ENCODE results near the gene LRRC4. TPM values are rescaled to one million over a fixed set of nuclear protein-coding genes. Genes with fewer than 3 reads are reported as not detected.
A peak's percentile ranks its signal among the peaks of the same experiment; 100 is the strongest.

Gene LRRC4
- total and polyA plus RNA-seq, 7 experiments from 2014 or later = 0.14 to 5.7 (median 0.82) TPM; not detected in 2

- intact Hi-C loops (cut with micrococcal nuclease) = loop anchor here (1.0 to 10.0 kb wide), 6 partner anchors 72 to 383 kb away; partner anchors contain the start of gene SND1 (in 1 of the 2)
- H3K27ac ChIP-seq (ENCODE audit: low read depth, low read length) = no peak overlapping the region
- Mint-ChIP-seq H3K4me1 (peaks cover 4 to 18% (median 8%) of the 10 kb centered on the region in 7 donors), H3K36me3 (peaks cover 0 to 2% (median 0%) of the 10 kb centered on the region in 5 donors), H3K4me3 (no peak overlapping the region), H3K27me3 (peaks cover 0 to 27% (median 0%) of the 10 kb centered on the region in 5 donors), H3K9me3 (no peaks in the 10 kb centered on the region), H3K27ac (peak overlapping the region in 1 of 9 donors; percentile 8)
- no peaks in the 10 kb centered on the region for H3K9me3 ChIP-seq (ENCODE audit: control insufficient read depth in 2 of 3, low read length in 3 of 3)
- DNase-seq (no peak), ATAC-seq (no peak)
- ChIA-PET POLR2A (interaction anchor here (1.0 kb wide), 1 partner anchor 10 kb away, joined by 3 read pairs; no protein-coding TSS in a partner anchor), CTCF (no interaction called here)
- no peaks in the 10 kb centered on the region for H3K36me3 ChIP-seq (ENCODE audit: control insufficient read depth in 2 of 3, insufficient read depth in 3 of 3, low read length in 3 of 3)
- H3K27me3 ChIP-seq (ENCODE audit: control insufficient read depth in 2 of 2, insufficient read depth in 2 of 2, low read length in 2 of 2) = no peaks in the 10 kb centered on the region
- H3K4me3 ChIP-seq (ENCODE audit: low read length) = no peak overlapping the region
- no peaks in the 10 kb centered on the region for H3K4me1 ChIP-seq (ENCODE audit: control insufficient read depth in 2 of 2, insufficient read depth in 2 of 2, low read length in 2 of 2)
These were observed 3.6 kb upstream of the LRRC4 start for GRCh38 chr7:128034825-128035224.

DNA sequence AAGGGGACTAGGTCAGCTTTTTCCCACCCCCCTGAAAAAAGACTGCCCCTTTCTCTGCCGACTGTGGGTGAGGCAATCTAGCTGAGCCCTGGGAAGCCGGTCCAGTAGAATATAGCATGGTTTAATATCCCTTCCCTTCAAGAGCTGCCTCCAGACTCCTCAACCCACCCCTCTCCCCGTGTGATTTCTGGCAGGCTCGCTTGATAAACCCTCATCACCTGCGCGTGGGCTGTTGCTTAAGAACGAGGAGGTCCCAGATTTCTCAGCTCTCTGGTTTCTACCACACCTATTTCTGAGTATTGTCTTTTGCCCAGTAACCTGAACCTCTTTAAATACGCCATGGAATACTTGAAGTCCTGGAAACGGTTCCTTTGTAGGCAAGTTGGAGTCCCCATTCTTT lies 2.0 kb upstream of the LRRC4 start:
- Histone ChIP-seq H3K4me3 (ENCODE audit: low read length) (no peak overlapping the region), H3K4me1 (ENCODE audit: control insufficient read depth in 2 of 2, insufficient read depth in 2 of 2, low read length in 2 of 2) (no peaks in the 10 kb centered on the region), H3K27ac (ENCODE audit: low read depth, low read length) (no peak overlapping the region), H3K27me3 (ENCODE audit: control insufficient read depth in 2 of 2, insufficient read depth in 2 of 2, low read length in 2 of 2) (no peaks in the 10 kb centered on the region), H3K36me3 (ENCODE audit: control insufficient read depth in 2 of 3, insufficient read depth in 3 of 3, low read length in 3 of 3) (peaks cover 0 to 7% (median 0%) of the 10 kb centered on the region in 3 experiments), H3K9me3 (ENCODE audit: control insufficient read depth in 2 of 3, low read length in 3 of 3) (no peaks in the 10 kb centered on the region)
- H3K27me3 Mint-ChIP-seq = peaks cover 0 to 34% (median 7%) of the 10 kb centered on the region in 5 donors
- peaks cover 5 to 24% (median 17%) of the 10 kb centered on the region in 7 donors for H3K4me1 Mint-ChIP-seq
- H3K27ac Mint-ChIP-seq = peak overlapping the region in 1 of 9 donors; percentile 47
- no peak for DNase-seq
- peaks cover 8 to 13% (median 10%) of the 10 kb centered on the region in 5 donors for H3K36me3 Mint-ChIP-seq
- ChIA-PET POLR2A (no interaction called here), CTCF (interaction anchor here (0.7 kb wide), 1 partner anchor 220 kb away, joined by 3 read pairs; no protein-coding TSS in a partner anchor)
- peak overlapping the region; percentile 40 to 92 (median 68) for H3K4me3 Mint-ChIP-seq
- no peak for ATAC-seq
- no peaks in the 10 kb centered on the region for H3K9me3 Mint-ChIP-seq
- intact Hi-C loops (cut with micrococcal nuclease) = loop anchor here (5.0 to 10.0 kb wide), 4 partner anchors 74 to 381 kb away; partner anchors contain the start of gene SND1 (in 1 of the 2)

DNA sequence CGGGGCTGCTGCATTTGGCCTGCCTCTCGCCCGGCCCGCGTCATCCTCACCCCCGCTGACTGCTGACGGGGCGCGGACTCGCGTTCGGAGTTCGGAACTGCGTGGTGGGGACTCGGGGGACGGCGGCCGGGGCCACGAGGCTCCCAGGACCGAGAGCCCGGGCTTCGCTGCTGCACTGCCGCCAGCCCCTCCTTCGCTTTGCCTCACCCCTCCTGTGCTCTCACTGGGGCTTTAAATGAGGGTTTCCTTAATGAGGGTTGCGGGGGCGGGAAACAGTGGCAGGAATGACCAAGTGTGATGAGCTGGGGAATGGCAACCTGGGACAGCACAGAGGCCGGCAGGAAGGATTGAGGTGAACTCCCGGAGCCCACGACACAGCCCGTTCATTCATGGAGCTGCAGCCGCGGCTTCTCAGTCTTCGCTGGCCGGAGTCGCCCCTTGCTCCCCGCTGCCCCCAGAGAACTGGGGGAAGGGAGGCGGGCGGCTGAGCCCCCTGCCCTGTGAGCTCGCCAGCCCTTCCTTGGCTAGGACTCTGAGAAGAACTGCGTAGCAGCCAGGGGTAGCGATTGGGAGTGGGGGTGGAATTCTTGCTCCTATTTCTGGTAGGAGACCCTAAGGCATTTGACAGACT lies 1.5 kb upstream of the LRRC4 start:
- Histone ChIP-seq H3K4me3 (ENCODE audit: low read length) (no peak overlapping the region), H3K36me3 (ENCODE audit: control insufficient read depth in 2 of 3, insufficient read depth in 3 of 3, low read length in 3 of 3) (peaks cover 0 to 7% (median 0%) of the 10 kb centered on the region in 3 experiments), H3K27me3 (ENCODE audit: control insufficient read depth in 2 of 2, insufficient read depth in 2 of 2, low read length in 2 of 2) (no peaks in the 10 kb centered on the region), H3K4me1 (ENCODE audit: control insufficient read depth in 2 of 2, insufficient read depth in 2 of 2, low read length in 2 of 2) (no peaks in the 10 kb centered on the region), H3K27ac (ENCODE audit: low read depth, low read length) (no peak overlapping the region), H3K9me3 (ENCODE audit: control insufficient read depth in 2 of 3, low read length in 3 of 3) (no peaks in the 10 kb centered on the region)
- Mint-ChIP-seq H3K27ac (no peak overlapping the region), H3K4me3 (peak overlapping the region in 9 of 10 donors; percentile 59 to 92 (median 69)), H3K9me3 (no peaks in the 10 kb centered on the region), H3K36me3 (peaks cover 8 to 13% (median 10%) of the 10 kb centered on the region in 5 donors), H3K4me1 (peaks cover 5 to 29% (median 17%) of the 10 kb centered on the region in 7 donors), H3K27me3 (peaks cover 0 to 34% (median 7%) of the 10 kb centered on the region in 5 donors)
- ChIA-PET CTCF (interaction anchor here (0.7 kb wide), 1 partner anchor 220 kb away, joined by 3 read pairs; no protein-coding TSS in a partner anchor), POLR2A (no interaction called here)
- intact Hi-C loops (cut with micrococcal nuclease) = loop anchor here (5.0 to 10.0 kb wide), 4 partner anchors 75 to 380 kb away; partner anchors contain the start of gene SND1 (in 1 of the 2)
- ATAC-seq (no peak), DNase-seq (peak in 4 of 9 donors; percentile 18 to 23 (median 18))

DNA sequence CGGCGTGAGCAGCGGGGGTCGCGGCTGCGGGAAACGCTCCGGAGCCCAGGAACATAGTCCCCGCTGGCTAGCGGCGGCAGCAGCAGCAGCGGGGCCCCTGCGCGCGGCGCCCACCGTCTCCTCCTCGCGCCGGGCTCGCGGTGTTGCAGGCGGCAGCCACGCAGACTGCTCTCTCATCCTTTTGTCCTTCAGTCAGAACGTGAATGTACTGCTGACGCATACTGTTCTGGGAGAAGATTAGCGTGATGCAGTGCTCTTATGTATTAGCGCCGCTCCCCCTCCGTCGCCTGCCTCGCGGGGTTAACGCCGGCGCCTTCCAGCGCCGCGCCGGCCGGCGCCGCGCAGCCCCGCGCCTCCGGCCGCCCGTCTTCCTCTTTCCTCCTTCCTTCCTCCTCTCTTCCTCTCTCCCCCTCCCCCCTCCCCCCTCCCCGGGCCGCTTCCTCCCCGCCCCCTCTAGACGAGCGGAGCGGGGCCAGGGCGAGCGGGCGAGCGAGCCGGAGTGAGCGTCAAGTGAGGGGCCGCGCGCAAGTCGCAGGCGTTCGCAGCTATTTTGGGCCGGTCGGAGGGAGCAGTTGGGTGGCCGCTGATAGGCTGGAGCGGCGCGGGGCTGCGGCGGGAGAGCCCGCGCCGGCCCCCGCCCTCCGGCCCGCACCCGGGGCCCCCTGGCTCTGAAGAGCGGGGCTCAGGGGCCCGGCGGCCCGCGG lies 816 bp upstream of the LRRC4 start:
- ChIA-PET POLR2A (no interaction called here), CTCF (interaction anchor here (0.8 kb wide), 1 partner anchor 77 kb away, joined by 3 read pairs; no protein-coding TSS in a partner anchor)
- Histone ChIP-seq H3K4me1 (ENCODE audit: control insufficient read depth in 2 of 2, insufficient read depth in 2 of 2, low read length in 2 of 2) (no peaks in the 10 kb centered on the region), H3K27ac (ENCODE audit: low read depth, low read length) (no peak overlapping the region), H3K9me3 (ENCODE audit: control insufficient read depth in 2 of 3, low read length in 3 of 3) (no peaks in the 10 kb centered on the region), H3K4me3 (ENCODE audit: low read length) (peak overlapping the region; percentile 61), H3K27me3 (ENCODE audit: control insufficient read depth in 2 of 2, insufficient read depth in 2 of 2, low read length in 2 of 2) (no peaks in the 10 kb centered on the region), H3K36me3 (ENCODE audit: control insufficient read depth in 2 of 3, insufficient read depth in 3 of 3, low read length in 3 of 3) (peaks cover 0 to 7% (median 0%) of the 10 kb centered on the region in 3 experiments)
- H3K4me1 Mint-ChIP-seq = peaks cover 6 to 36% (median 23%) of the 10 kb centered on the region in 7 donors
- DNase-seq (peak; percentile 29 to 63 (median 53)), ATAC-seq (peak; percentile 92)
- H3K27ac Mint-ChIP-seq = peak overlapping the region in 3 of 9 donors; percentile 74 to 76 (median 74)
- peaks cover 0 to 34% (median 7%) of the 10 kb centered on the region in 5 donors for H3K27me3 Mint-ChIP-seq
- intact Hi-C loops (cut with micrococcal nuclease) = loop anchor here (1.0 to 10.0 kb wide), 5 partner anchors 75 to 380 kb away; partner anchors contain the start of gene SND1 (in 1 of the 2)
- peaks cover 8 to 16% (median 13%) of the 10 kb centered on the region in 5 donors for H3K36me3 Mint-ChIP-seq
- no peaks in the 10 kb centered on the region for H3K9me3 Mint-ChIP-seq
- H3K4me3 Mint-ChIP-seq = peak overlapping the region; percentile 84 to 97 (median 92)

DNA sequence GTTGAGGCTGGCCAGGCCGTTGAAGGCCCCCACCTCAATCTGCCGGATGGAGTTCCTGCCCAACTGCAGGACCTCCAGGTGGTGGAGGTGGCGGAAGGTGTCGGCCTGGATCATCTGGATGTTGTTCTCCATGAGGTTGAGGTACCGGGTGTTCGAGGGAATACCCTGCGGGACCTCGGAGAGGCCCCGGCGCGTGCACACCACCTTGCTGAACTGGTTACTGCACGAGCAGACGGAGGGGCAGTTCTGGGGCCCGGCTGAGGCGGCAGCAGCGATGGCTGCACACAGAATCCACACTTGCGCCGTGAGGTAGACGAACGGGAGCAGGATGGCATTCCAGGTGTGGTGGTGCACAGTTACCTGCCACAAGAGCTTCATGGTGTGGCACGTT lies 979 bp downstream of the LRRC4 start:
- no peaks in the 10 kb centered on the region for H3K9me3 ChIP-seq (ENCODE audit: control insufficient read depth in 2 of 3, low read length in 3 of 3)
- H3K27me3 ChIP-seq (ENCODE audit: control insufficient read depth in 2 of 2, insufficient read depth in 2 of 2, low read length in 2 of 2) = no peaks in the 10 kb centered on the region
- no peak overlapping the region for H3K27ac ChIP-seq (ENCODE audit: low read depth, low read length)
- Mint-ChIP-seq H3K36me3 (peaks cover 8 to 16% (median 13%) of the 10 kb centered on the region in 5 donors), H3K4me1 (peaks cover 10 to 46% (median 31%) of the 10 kb centered on the region in 7 donors), H3K27me3 (peaks cover 0 to 34% (median 7%) of the 10 kb centered on the region in 5 donors), H3K27ac (peak overlapping the region in 2 of 9 donors; percentile 27 to 33), H3K9me3 (no peaks in the 10 kb centered on the region), H3K4me3 (peak overlapping the region; percentile 55 to 81 (median 72))
- no peak for ATAC-seq
- ChIA-PET POLR2A (no interaction called here), CTCF (no interaction called here)
- DNase-seq = no peak
- H3K36me3 ChIP-seq (ENCODE audit: control insufficient read depth in 2 of 3, insufficient read depth in 3 of 3, low read length in 3 of 3) = peaks cover 0 to 7% (median 0%) of the 10 kb centered on the region in 3 experiments
- no peak overlapping the region for H3K4me3 ChIP-seq (ENCODE audit: low read length)
- intact Hi-C loops (cut with micrococcal nuclease) = loop anchor here (5.0 to 10.0 kb wide), 4 partner anchors 77 to 378 kb away; partner anchors contain the start of gene SND1 (in 1 of the 2)
- no peaks in the 10 kb centered on the region for H3K4me1 ChIP-seq (ENCODE audit: control insufficient read depth in 2 of 2, insufficient read depth in 2 of 2, low read length in 2 of 2)

- H3K27ac ChIP-seq (ENCODE audit: low read depth, low read length) = no peak overlapping the region
- peak overlapping the region in 9 of 10 donors; percentile 36 to 81 (median 62) for H3K4me3 Mint-ChIP-seq
- peaks cover 0 to 34% (median 7%) of the 10 kb centered on the region in 5 donors for H3K27me3 Mint-ChIP-seq
- intact Hi-C loops (cut with micrococcal nuclease) = no loop called here
- H3K4me1 ChIP-seq (ENCODE audit: control insufficient read depth in 2 of 2, insufficient read depth in 2 of 2, low read length in 2 of 2) = no peaks in the 10 kb centered on the region
- DNase-seq (no peak), ATAC-seq (no peak)
- ChIA-PET CTCF (no interaction called here), POLR2A (no interaction called here)
- peak overlapping the region in 2 of 9 donors; percentile 25 to 31 for H3K27ac Mint-ChIP-seq
- peaks cover 0 to 7% (median 0%) of the 10 kb centered on the region in 3 experiments for H3K36me3 ChIP-seq (ENCODE audit: control insufficient read depth in 2 of 3, insufficient read depth in 3 of 3, low read length in 3 of 3)
- H3K4me3 ChIP-seq (ENCODE audit: low read length) = no peak overlapping the region
- H3K9me3 Mint-ChIP-seq = no peaks in the 10 kb centered on the region
- peaks cover 8 to 17% (median 13%) of the 10 kb centered on the region in 5 donors for H3K36me3 Mint-ChIP-seq
- H3K9me3 ChIP-seq (ENCODE audit: control insufficient read depth in 2 of 3, low read length in 3 of 3) = no peaks in the 10 kb centered on the region
- H3K27me3 ChIP-seq (ENCODE audit: control insufficient read depth in 2 of 2, insufficient read depth in 2 of 2, low read length in 2 of 2) = no peaks in the 10 kb centered on the region
- H3K4me1 Mint-ChIP-seq = peaks cover 11 to 46% (median 27%) of the 10 kb centered on the region in 7 donors
These were observed 1.7 kb downstream of the LRRC4 start for GRCh38 chr7:128029405-128029995.

All from naive thymus-derived CD4-positive, alpha-beta T cell (primary cell).